Loucy (cell line): Measurements from ENCODE around the gene ACVRL1.

Experiments
- H2AFZ ChIP-seq: fragments of 200-600 bp; sonication (generic); 2 replicates; pipeline ENCODE4 v1.6.0; 2016; ENCODE audit warnings: antibody characterized with exemption, mild to moderate bottlenecking, low read length, moderate library complexity
- H3F3A ChIP-seq: fragments of 200-600 bp; 2 replicates; pipeline ENCODE4 v1.6.0; 2016; ENCODE audit warnings: antibody characterized with exemption, low read depth, mild to moderate bottlenecking
- H3K27me3 ChIP-seq: fragments of 200-600 bp; sonication (generic); 2 replicates; pipeline ENCODE4 v1.6.1; 2014; ENCODE audit warnings: low read length, mild to moderate bottlenecking; ENCODE audit not compliant: insufficient read depth, poor library complexity, severe bottlenecking
- H3K36me3 ChIP-seq: fragments of 200-600 bp; sonication (generic); 2 replicates; pipeline ENCODE4 v1.6.1; 2016; ENCODE audit warnings: low read length; ENCODE audit not compliant: insufficient read depth
- H3K4me1 ChIP-seq: fragments of 200-600 bp; sonication (generic); 2 replicates; pipeline ENCODE4 v1.5.1; 2014; ENCODE audit warnings: low read length, mild to moderate bottlenecking; ENCODE audit not compliant: insufficient read depth, poor library complexity, severe bottlenecking
- H3K4me2 ChIP-seq: fragments of 200-600 bp; sonication (generic); 2 replicates; pipeline ENCODE4 v1.6.0; 2014; ENCODE audit warnings: antibody characterized with exemption, low read length, low read depth, mild to moderate bottlenecking; ENCODE audit not compliant: poor library complexity, severe bottlenecking
- H3K4me3 ChIP-seq: fragments of 200-600 bp; sonication (generic); 2 replicates; pipeline ENCODE4 v1.5.1; 2014; ENCODE audit warnings: low read length, mild to moderate bottlenecking, mixed read lengths; ENCODE audit not compliant: poor library complexity, severe bottlenecking
- H3K79me2 ChIP-seq: fragments of 200-600 bp; sonication (generic); 2 replicates; pipeline ENCODE4 v1.6.1; 2014; ENCODE audit warnings: low read length; ENCODE audit not compliant: insufficient read depth
- H3K9ac ChIP-seq: fragments of 200-600 bp; sonication (generic); 2 replicates; pipeline ENCODE4 v1.6.0; 2014; ENCODE audit warnings: mild to moderate bottlenecking, low read depth, low read length, moderate library complexity; ENCODE audit not compliant: poor library complexity, severe bottlenecking
- H3K9me2 ChIP-seq: fragments of 200-600 bp; sonication (generic); replicated peaks from 2 replicates; pipeline ENCODE4 v1.6.1; 2016; ENCODE audit warnings: low read depth, low read length, mixed read lengths
- H3K9me3 ChIP-seq: fragments of 200-600 bp; sonication (generic); 2 replicates; pipeline ENCODE4 v1.6.1; 2014; ENCODE audit warnings: mild to moderate bottlenecking, antibody characterized with exemption, low read length, low read depth; ENCODE audit not compliant: insufficient read depth
- H4K20me1 ChIP-seq: fragments of 200-600 bp; sonication (generic); 2 replicates; pipeline ENCODE4 v1.6.0; 2014; ENCODE audit warnings: antibody characterized with exemption, low read length, mild to moderate bottlenecking; ENCODE audit not compliant: insufficient read depth, poor library complexity, severe bottlenecking
- CTCF ChIP-seq: fragments of 200-600 bp; sonication (generic); conservative IDR thresholded peaks from 2 replicates; pipeline ENCODE4 v1.5.1; 2014; ENCODE audit warnings: mild to moderate bottlenecking, antibody characterized with exemption, low read length
- EZH2phosphoT487 ChIP-seq: fragments of 200-600 bp; IDR thresholded peaks from 2 replicates; pipeline ENCODE4 v1.6.1; 2018; ENCODE audit warnings: antibody characterized with exemption, mild to moderate bottlenecking, moderate library complexity, borderline replicate concordance

Gene ACVRL1

GRCh38 chr12:51949342-51950030 is 42.2 kb downstream of the ACVRL1 start:
- no peaks in the 10 kb centered on the region for H3K9me2 ChIP-seq
- H3K79me2 ChIP-seq = peaks cover 32% of the 10 kb centered on the region
- no peaks in the 10 kb centered on the region for H3K36me3 ChIP-seq
- TF ChIP-seq EZH2phosphoT487 (no peak), CTCF (no peak)
- H3K4me3 ChIP-seq = no peak overlapping the region
- no peak overlapping the region for H3K9ac ChIP-seq
- peak overlapping the region; percentile 98 for H3K4me2 ChIP-seq
- H2AFZ ChIP-seq = peak overlapping the region; percentile 21; the same call in 1 of the 2 replicates
- H4K20me1 ChIP-seq = peaks cover 4% of the 10 kb centered on the region
- peaks cover 8% of the 10 kb centered on the region for H3K9me3 ChIP-seq
- H3K27me3 ChIP-seq = peaks cover 5% of the 10 kb centered on the region
- H3K4me1 ChIP-seq = peaks cover 39% of the 10 kb centered on the region
- H3F3A ChIP-seq = no peaks in the 10 kb centered on the region

- peak overlapping the region; percentile 100 for H2AFZ ChIP-seq
- no peaks in the 10 kb centered on the region for H3K9me2 ChIP-seq
- peaks cover 6% of the 10 kb centered on the region for H4K20me1 ChIP-seq
- H3K79me2 ChIP-seq = peaks cover 45% of the 10 kb centered on the region
- peaks cover 51% of the 10 kb centered on the region for H3K4me1 ChIP-seq
- H3F3A ChIP-seq = no peaks in the 10 kb centered on the region
- H3K4me2 ChIP-seq = peak overlapping the region; percentile 98
- no peaks in the 10 kb centered on the region for H3K9me3 ChIP-seq
- peak overlapping the region; percentile 91 for H3K4me3 ChIP-seq
- H3K36me3 ChIP-seq = no peaks in the 10 kb centered on the region
- peak overlapping the region; percentile 76 for H3K9ac ChIP-seq
- TF ChIP-seq EZH2phosphoT487 (no peak), CTCF (no peak)
- peaks cover 5% of the 10 kb centered on the region for H3K27me3 ChIP-seq
Observed at GRCh38 chr12:51950682-51951198, 43.4 kb downstream of the ACVRL1 start.

GRCh38 chr12:51951199-51951842 is 44.0 kb downstream of the ACVRL1 start, which contains the start of gene ACVR1B:
Gene ACVR1B (plus strand): TSS chr12:51951699. CDS start chr12:51951744, 45 bp downstream.
- Histone ChIP-seq H3K4me2 (peak within 1 kb of the TSS; percentile 98), H2AFZ (peak within 1 kb of the TSS; percentile 100), H3K27me3 (peaks cover 5% of the 10 kb centered on the region)

More at GRCh38 chr12:51951199-51951842, 44.0 kb downstream of the ACVRL1 start, which contains the start of gene ACVR1B:
- Histone ChIP-seq H3K9me3 (no peaks in the 10 kb centered on the region), H3F3A (no peaks in the 10 kb centered on the region), H4K20me1 (peaks cover 10% of the 10 kb centered on the region), H3K4me3 (peak within 1 kb of the TSS; percentile 99), H3K9me2 (no peaks in the 10 kb centered on the region), H3K36me3 (no peaks in the 10 kb centered on the region), H3K4me1 (peaks cover 57% of the 10 kb centered on the region), H3K9ac (peak within 1 kb of the TSS; percentile 98), H3K79me2 (peaks cover 50% of the 10 kb centered on the region)
- TF ChIP-seq CTCF (no peak), EZH2phosphoT487 (no peak)
